Testis (tissue), 3 donors: ENCODE results near the gene S100A1. TPM values are rescaled to one million over a fixed set of nuclear protein-coding genes. Genes with fewer than 3 reads are reported as not detected.

Experiments
- DNase-seq: peaks from one replicate; pipeline ENCODE4 v3.0.0-alpha.2; 2019
- H3K27ac ChIP-seq, 2 donors: fragments of 200-600 bp; sonication (generic); one replicate each; pipeline ENCODE4 v1.5.1; 2019
- H3K27me3 ChIP-seq: fragments of 200-600 bp; sonication (generic); one replicate; pipeline ENCODE4 v1.5.1; 2019
- H3K36me3 ChIP-seq: fragments of 200-600 bp; sonication (generic); one replicate; pipeline ENCODE4 v1.5.1; 2017; ENCODE audit warnings: low read depth; ENCODE audit errors: missing control alignments
- H3K4me1 ChIP-seq: fragments of 200-600 bp; sonication (generic); one replicate; pipeline ENCODE4 v1.5.1; 2019
- H3K4me3 ChIP-seq, 2 donors: fragments of 200-600 bp; sonication (generic); one replicate each; pipeline ENCODE4 v1.5.1; 2017 to 2019
- H3K9me3 ChIP-seq: fragments of 200-600 bp; sonication (generic); one replicate; pipeline ENCODE4 v1.5.1; 2017
- POLR2A ChIP-seq: fragments of 450-650 bp; IDR thresholded peaks from one replicate; pipeline ENCODE4 v1.6.1; 2017; ENCODE audit warnings: antibody characterized with exemption, mild to moderate bottlenecking, moderate library complexity
- WGBS, 2 donors: methylation state at CpG; one replicate each; pipeline ENCODE4 v1.1.5; 2018; 5-methylcytosine and 5-hydroxymethylcytosine counted together
- intact Hi-C: fragments of 100-400 bp; cut with DNase I; formaldehyde crosslinking; loops from one replicate; pipeline ENCODE4 v1.15.1; 2023; ENCODE audit warnings: low total_unique reads
- polyA plus RNA-seq: library from polyadenylated mRNA; stranded (reverse); fragments of 350-450 nt; fragmentation: Illumina TruSeq; extraction: RNeasy Lipid Tissue Mini Kit (QIAGEN cat#74804); gene quantifications from one replicate; pipeline ENCODE4 v1.2.3, GENCODE V29; 2014; ENCODE audit warnings: low read depth, low replicate concordance; ENCODE audit not compliant: insufficient read depth
- total RNA-seq, 2 donors: library from RNA; depleted of rRNA; stranded (reverse); fragments of >200 nt; gene quantifications; one replicate each; pipeline ENCODE4 v1.2.3, GENCODE V29; 2016
- TF ChIP-seq, protein P1 (sequence below), 3 experiments: fragments of 450-650 bp in 2 of 3; fragments of 200-600 bp in 1 of 3; sonication (generic) in 1 of 3; IDR thresholded peaks; one replicate each; pipeline ENCODE4 v1.5.1; 2016 to 2019; ENCODE audit warnings: antibody characterized with exemption in 3 of 3, mild to moderate bottlenecking in 2 of 3, moderate library complexity in 1 of 3

The S100A1 gene
- total and polyA plus RNA-seq, 3 donors from 2014 or later, result 8.2 to 29.8 (median 24.0) TPM

DNA sequence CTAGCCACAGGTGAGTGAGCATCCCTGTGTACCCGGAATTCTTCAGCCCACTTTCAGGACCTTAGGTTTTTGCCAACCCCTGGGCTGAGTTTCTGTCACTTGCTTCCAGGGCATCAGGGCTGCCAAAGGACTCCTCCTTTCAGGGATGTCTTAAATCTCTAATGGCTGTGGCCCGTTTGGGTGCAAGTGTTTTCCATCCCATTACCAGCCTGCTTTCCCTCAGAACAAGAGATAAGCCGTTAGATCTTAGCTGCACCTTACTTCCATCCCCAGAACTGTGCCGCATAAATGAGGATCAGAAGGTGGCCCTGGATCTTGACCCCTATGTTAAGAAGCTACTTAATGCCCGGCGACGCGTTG lies 30.9 kb downstream of the S100A1 start:
- Histone ChIP-seq H3K36me3 (no peaks in the 10 kb centered on the region), H3K27me3 (no peaks in the 10 kb centered on the region), H3K27ac (peak overlapping the region; percentile 98 to 99), H3K4me1 (peaks cover 5% of the 10 kb centered on the region), H3K4me3 (peak overlapping the region; percentile 88 to 93), H3K9me3 (no peaks in the 10 kb centered on the region)
- WGBS, 2 donors, result 13 to 23% methylated on average over 8 of the region's 8 CpGs
- TF ChIP-seq POLR2A, result no peak
- TF ChIP-seq, protein P1, sequence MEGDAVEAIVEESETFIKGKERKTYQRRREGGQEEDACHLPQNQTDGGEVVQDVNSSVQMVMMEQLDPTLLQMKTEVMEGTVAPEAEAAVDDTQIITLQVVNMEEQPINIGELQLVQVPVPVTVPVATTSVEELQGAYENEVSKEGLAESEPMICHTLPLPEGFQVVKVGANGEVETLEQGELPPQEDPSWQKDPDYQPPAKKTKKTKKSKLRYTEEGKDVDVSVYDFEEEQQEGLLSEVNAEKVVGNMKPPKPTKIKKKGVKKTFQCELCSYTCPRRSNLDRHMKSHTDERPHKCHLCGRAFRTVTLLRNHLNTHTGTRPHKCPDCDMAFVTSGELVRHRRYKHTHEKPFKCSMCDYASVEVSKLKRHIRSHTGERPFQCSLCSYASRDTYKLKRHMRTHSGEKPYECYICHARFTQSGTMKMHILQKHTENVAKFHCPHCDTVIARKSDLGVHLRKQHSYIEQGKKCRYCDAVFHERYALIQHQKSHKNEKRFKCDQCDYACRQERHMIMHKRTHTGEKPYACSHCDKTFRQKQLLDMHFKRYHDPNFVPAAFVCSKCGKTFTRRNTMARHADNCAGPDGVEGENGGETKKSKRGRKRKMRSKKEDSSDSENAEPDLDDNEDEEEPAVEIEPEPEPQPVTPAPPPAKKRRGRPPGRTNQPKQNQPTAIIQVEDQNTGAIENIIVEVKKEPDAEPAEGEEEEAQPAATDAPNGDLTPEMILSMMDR (IDR thresholded peaks at IDR 0.05), result no peak
- DNase-seq, result no peak
- intact Hi-C loops, result no loop called here

DNA sequence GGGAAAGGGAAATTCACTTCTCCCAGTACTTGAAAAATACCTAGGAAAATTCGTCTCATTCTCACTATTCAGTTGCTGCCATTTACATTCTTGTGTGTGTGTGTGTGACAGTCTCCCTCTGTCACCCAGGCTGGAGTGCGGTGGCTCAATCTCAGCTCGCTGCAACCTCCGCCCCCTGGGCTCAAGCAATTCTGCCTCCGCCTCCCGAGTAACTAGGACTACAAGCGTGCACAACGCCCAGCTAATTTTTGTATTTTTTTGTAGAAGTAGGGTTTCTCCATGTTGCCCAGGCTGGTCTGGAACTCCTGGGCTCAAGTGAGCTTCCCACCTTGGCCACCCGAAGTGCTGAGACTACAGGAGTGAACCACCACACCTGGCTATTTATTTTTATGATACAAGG lies 31.4 kb downstream of the S100A1 start:
- peak overlapping the region; percentile 98 to 99 for H3K27ac ChIP-seq
- WGBS, 2 donors, result 65 to 71% methylated on average over 9 of the region's 9 CpGs
- H3K9me3 ChIP-seq, result no peaks in the 10 kb centered on the region
- DNase-seq, result no peak
- intact Hi-C loops, result no loop called here
- no peak for TF ChIP-seq POLR2A
- TF ChIP-seq, protein P1 (IDR thresholded peaks at IDR 0.05), result no peak
- H3K4me3 ChIP-seq, result no peak overlapping the region
- no peaks in the 10 kb centered on the region for H3K36me3 ChIP-seq
- peaks cover 5% of the 10 kb centered on the region for H3K4me1 ChIP-seq
- no peaks in the 10 kb centered on the region for H3K27me3 ChIP-seq

DNA sequence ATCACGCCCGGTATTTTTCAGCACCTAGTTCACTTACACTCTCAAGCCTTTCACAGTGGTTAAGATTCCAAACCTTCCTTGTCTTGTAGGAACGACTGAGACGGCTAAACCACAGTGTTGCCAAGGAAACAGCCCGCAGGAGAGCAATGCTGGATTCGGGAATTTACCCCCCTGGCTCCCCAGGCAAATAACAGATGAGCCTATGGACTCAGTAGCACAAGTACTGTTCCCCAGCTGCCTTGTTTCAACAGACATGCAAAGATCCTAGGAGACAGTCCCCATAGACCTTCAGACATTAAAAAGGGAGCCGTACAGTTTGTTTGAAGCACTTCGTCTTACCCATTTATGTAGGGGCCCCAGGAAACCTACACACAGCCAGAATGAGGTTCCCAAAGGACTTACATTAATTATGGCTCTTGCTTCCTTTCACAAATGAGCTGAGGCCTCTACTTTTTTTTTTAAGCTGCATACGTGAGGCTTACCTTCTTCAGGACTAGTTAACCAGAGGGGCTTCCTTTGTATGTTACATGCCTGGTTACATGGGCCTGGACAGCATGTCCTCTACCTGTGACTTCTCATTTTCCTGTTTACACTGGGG lies 33.0 kb downstream of the S100A1 start:
- H3K4me3 ChIP-seq, result no peak overlapping the region

DNA sequence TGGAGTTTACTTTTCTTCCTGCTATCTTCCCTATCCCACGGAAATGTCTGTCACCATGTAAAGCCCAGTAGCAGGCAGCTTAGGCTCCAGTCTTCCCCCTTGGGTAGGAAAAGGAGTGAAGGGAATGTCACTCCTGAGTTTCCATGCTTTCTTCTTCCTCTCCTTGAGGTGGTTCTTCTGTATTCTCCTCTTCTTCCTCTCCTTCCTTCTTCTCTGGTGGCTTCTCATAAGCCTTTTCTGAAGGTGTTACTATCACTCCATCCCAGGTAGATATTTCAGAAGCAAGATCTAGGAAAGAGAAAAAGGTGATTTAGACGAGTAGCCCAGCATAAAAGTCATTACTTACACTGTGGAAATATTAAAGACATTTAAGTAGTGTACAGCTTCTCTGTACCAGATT lies 34.0 kb downstream of the S100A1 start:
- intact Hi-C loops, result no loop called here
- Histone ChIP-seq H3K27me3 (no peaks in the 10 kb centered on the region), H3K4me3 (no peak overlapping the region), H3K9me3 (no peaks in the 10 kb centered on the region), H3K36me3 (no peaks in the 10 kb centered on the region), H3K27ac (no peak overlapping the region), H3K4me1 (peaks cover 5% of the 10 kb centered on the region)
- WGBS, 2 donors, result 48 to 55% methylated on average over 2 of the region's 2 CpGs
- DNase-seq, result no peak
- TF ChIP-seq, protein P1 (IDR thresholded peaks at IDR 0.05), result no peak
- no peak for TF ChIP-seq POLR2A

More for the DNA sequence above, 33.0 kb downstream of the S100A1 start:
- H3K27me3 ChIP-seq, result no peaks in the 10 kb centered on the region
- no peaks in the 10 kb centered on the region for H3K9me3 ChIP-seq
- no peak for TF ChIP-seq POLR2A
- TF ChIP-seq, protein P1 (IDR thresholded peaks at IDR 0.05), result no peak
- H3K36me3 ChIP-seq, result no peaks in the 10 kb centered on the region
- 57 to 64% methylated on average over 9 of the region's 9 CpGs for WGBS, 2 donors
- DNase-seq, result no peak
- intact Hi-C loops, result no loop called here
- no peak overlapping the region for H3K27ac ChIP-seq
- H3K4me1 ChIP-seq, result peaks cover 5% of the 10 kb centered on the region

DNA sequence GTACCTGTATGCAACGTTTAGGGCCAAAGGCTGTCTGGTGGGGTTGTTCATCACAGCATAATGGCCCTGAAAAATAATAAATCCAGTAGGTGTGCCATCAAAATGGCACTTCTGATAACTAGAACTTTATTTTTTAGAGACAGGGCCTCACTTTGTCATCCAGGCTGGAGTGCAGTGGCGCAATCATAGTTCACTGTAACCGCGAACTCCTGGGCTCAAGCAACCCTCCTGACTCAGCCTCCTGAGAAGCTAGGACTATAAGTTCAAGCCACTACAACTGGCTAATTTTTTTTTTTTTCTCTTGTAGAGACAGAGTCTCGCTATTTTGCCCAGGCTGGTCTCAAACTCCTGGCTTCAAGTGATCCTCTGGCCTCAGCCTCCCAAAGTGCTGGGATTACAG lies 35.0 kb downstream of the S100A1 start:
- no peak for TF ChIP-seq POLR2A
- TF ChIP-seq, protein P1 (IDR thresholded peaks at IDR 0.05), result no peak
- WGBS, 2 donors, result 78 to 88% methylated on average over 5 of the region's 5 CpGs
- H3K4me3 ChIP-seq, result no peak overlapping the region
- H3K27me3 ChIP-seq, result no peaks in the 10 kb centered on the region
- no peaks in the 10 kb centered on the region for H3K36me3 ChIP-seq
- H3K9me3 ChIP-seq, result no peaks in the 10 kb centered on the region
- intact Hi-C loops, result no loop called here
- H3K4me1 ChIP-seq, result peaks cover 5% of the 10 kb centered on the region
- no peak overlapping the region for H3K27ac ChIP-seq
- DNase-seq, result no peak
